Esophagus squamous epithelium (tissue), 4 donors: Measurements from ENCODE around the gene TEX2.

Experiments
- POLR2A ChIP-seq, 4 donors: fragments of 450-650 bp; IDR thresholded peaks; one replicate each; pipeline ENCODE4 v1.6.1; 2017; ENCODE audit warnings: antibody characterized with exemption in 4 of 4, mild to moderate bottlenecking in 4 of 4, moderate library complexity in 3 of 4
- TF ChIP-seq, protein P1 (sequence below), 6 experiments: fragments of 450-650 bp in 4 of 6; fragments of 200-600 bp in 2 of 6; sonication (generic) in 2 of 6; IDR thresholded peaks; one replicate each; pipeline ENCODE4 v1.5.1; 2016 to 2019; ENCODE audit warnings: antibody characterized with exemption in 6 of 6, mild to moderate bottlenecking in 4 of 6, moderate library complexity in 4 of 6

DNA sequence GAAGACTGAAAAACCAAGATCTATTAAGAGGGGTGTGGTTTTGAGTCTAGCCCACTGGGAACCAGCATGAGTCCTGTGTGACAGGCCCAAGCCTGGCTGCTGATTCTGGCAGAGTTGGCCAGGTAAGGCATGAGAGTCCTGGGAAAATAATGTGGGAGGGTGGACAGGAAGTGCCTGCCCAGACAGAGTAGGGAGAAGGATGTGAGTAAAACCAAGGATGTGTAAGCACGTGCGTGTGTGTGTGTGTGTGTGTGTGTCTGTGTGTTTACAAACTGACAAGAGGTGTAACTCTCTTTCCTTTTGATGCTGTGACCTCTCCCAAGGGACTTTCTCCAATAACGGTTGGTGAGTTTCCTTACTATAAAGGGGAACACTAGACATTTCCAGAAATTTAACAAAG lies 15.6 kb upstream of the TEX2 start:
- TF ChIP-seq, protein P1, sequence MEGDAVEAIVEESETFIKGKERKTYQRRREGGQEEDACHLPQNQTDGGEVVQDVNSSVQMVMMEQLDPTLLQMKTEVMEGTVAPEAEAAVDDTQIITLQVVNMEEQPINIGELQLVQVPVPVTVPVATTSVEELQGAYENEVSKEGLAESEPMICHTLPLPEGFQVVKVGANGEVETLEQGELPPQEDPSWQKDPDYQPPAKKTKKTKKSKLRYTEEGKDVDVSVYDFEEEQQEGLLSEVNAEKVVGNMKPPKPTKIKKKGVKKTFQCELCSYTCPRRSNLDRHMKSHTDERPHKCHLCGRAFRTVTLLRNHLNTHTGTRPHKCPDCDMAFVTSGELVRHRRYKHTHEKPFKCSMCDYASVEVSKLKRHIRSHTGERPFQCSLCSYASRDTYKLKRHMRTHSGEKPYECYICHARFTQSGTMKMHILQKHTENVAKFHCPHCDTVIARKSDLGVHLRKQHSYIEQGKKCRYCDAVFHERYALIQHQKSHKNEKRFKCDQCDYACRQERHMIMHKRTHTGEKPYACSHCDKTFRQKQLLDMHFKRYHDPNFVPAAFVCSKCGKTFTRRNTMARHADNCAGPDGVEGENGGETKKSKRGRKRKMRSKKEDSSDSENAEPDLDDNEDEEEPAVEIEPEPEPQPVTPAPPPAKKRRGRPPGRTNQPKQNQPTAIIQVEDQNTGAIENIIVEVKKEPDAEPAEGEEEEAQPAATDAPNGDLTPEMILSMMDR (IDR thresholded peaks at IDR 0.05): no peak
- TF ChIP-seq POLR2A (IDR thresholded peaks at IDR 0.05): no peak
